Activated CD4-positive, alpha-beta T cell treated with anti-CD3 and anti-CD28 coated beads for 24 hours (primary cell): Measurements from ENCODE around the gene NT5DC4.

Source experiments
- DNase-seq, 2 donors: peaks; one replicate each; pipeline ENCODE4 v3.0.0-alpha.2; 2020; ENCODE audit warnings: low read depth in 2 of 2

Gene NT5DC4

DNA sequence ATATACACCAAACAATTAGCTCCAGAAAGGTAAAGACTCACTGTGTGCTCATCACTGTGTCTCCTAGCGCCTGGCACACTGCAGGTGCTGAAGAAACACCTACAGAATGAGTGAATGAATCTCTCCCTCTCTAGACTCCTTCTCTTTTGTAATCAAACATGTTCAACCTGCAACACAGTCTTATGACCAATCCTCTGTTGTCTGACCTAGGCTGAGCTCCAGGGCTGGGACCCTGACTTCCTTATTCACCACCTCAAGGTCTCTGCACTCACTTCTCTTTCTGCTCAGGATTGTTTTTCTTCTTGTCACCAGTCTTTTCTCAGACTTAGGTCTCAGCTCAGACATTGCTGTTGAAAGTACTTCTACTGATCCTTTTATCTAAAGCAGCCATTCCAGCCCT is 33.7 kb downstream of the NT5DC4 start:
- no peak for DNase-seq

DNA sequence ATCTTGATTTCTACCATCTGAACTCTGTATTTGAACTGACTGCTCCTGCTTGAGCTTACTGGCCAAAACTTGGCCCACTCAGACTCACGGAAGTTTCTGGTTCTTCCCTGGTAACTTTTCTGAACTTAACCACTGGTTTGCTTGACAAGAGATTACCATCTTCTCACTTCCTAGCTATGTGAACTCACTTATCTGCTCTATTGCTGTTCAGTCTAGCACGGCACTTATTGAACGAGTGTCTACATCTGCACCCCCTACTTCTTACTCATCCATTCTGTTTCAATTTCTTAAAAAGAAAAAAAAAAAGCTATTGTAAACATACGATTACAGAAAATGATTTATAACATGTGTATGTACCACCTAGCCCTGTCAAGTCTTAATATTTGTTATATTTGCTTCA is 34.6 kb downstream of the NT5DC4 start:
- DNase-seq, result no peak

GRCh38 chr2:112756207-112756606 is 35.4 kb downstream of the NT5DC4 start:
- DNase-seq, result no peak

DNA sequence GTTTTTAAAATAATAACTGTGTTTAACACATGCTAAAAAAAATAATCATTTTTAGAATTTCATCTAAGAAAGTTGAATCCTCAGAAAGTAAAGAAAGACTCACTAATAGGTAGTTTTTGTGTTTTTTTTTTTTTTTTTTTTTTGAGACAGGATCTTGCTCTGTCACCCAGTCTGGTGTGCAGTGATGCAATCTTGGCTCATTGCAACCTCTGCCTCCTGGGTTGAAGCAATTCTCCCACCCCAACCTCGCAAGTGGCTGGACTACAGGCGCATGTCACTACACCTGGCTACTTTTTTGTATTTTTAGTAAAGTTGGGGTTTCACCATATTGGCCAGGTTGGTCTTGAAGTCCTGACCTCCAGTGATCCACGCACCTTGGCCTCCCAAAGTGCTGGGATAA is 36.4 kb downstream of the NT5DC4 start:
- no peak for DNase-seq

GRCh38 chr2:112758711-112759110 is 37.9 kb downstream of the NT5DC4 start:
- no peak for DNase-seq

- DNase-seq, result no peak
Measured at GRCh38 chr2:112760149-112760548, 39.3 kb downstream of the NT5DC4 start.

DNA sequence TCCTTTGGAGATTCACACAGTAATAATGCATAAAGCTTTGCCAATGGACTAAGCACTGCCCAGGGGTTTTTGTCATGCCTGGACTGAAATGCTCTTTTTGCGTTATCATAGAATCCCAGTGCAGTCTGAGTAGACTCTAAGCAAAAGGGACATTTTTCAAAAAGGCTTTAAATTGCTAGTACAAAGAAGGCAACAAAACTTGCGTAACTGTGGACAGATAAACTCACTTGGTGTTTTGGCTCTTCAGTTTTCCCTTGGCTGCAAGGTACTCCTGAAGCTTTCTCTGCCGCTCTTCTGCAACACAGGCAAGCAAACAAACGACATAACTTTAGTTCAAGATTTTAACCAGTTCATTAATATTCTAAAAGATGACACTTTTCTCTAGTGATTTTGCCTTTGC is 41.5 kb downstream of the NT5DC4 start:
- DNase-seq, result no peak

- peak; percentile 92 to 93 for DNase-seq
Measured at GRCh38 chr2:112764071-112765044, 43.5 kb downstream of the NT5DC4 start, which contains the start of gene CKAP2L. Gene CKAP2L (minus strand): TSS chr2:112764609. CDS start chr2:112764598, 11 bp downstream.

DNA sequence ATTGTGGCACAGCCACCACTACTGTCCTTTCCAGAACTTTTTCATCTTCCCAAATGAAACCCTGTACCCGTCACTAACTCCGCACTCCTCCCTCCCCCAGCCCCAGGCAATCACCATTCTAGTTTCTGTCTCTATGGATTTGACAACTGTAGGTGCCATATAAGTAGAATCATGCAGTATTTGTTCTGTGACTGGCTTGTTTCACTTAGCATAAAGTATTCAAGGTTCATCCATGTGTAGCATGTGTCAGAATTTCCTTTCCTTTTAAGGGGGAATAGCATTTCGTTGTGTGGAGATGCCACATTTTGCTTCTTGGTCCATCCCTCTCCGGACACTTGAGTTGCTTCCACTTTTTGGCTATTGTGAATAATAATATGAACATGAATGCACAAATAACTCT is 44.4 kb downstream of the NT5DC4 start:
- no peak for DNase-seq

DNA sequence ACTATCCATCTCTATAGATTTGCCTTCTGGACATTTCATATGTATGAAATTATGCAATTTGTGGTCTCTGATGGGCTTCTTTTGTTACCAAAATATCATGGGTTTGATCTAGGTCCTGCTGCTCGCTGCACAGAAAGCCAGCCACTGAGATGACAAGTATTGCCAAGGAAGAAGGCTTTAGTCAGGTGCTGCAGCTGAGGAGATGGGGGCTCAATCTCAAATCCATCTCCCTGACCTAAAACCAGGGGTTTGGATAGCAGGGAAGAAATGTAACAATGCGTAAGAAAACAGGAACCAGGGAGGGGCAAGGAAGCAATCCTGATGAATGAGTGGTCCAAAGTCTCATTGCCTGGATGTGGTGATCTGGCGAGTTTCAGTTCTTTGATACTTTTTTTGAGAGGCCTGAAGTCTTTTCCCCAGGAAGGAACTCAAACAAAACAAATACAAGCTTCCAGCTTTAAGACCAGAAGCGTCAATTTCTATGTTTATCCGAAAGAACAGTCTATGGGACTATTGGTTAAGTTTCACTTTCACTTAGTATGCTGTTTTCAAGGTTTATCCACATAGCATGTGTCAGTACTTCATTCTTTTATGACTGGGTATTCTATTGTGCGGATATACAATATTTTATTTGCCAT is 47.0 kb downstream of the NT5DC4 start:
- no peak for DNase-seq

GRCh38 chr2:112768432-112768831 is 47.6 kb downstream of the NT5DC4 start:
- no peak for DNase-seq

GRCh38 chr2:112772322-112772721 is 51.5 kb downstream of the NT5DC4 start:
- no peak for DNase-seq

- DNase-seq, result no peak
Measured at GRCh38 chr2:112772911-112773475, 52.2 kb downstream of the NT5DC4 start.

- DNase-seq, result no peak
Measured at GRCh38 chr2:112773556-112773955, 52.7 kb downstream of the NT5DC4 start.

DNA sequence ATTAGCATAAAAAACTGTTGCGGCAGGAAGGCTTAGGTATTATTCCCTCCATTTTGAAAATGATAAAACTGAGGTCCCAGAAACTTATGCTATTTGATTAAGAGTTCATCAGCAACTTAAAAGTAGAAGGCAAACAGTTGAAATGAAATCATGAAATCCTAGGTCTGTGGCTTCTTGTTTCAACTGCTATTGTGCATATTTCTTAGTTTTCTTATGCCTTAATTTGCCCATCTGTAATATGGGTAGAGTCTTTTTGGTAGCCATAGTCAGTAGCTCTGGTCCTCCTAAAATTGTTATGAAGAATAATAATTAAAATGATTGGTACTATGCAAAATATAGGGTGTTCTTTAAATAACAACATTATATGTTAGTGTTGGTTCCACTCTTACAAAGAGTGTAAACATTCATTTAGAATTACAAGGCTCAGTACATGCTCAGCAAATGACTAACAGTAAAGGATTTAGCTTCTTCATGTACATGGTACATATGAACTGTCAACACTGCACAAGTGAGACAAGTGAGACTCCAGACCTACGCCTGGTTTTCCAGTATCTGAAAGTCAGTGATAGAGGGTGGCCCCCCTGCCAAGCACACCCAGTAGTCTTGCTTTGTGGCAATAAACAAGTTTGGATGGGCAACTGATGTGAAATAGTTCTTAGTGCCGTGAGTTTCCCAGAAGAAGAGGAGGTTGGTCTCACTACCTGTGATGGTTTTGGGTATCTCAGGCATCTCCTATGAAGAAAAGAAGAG is 53.9 kb downstream of the NT5DC4 start:
- no peak for DNase-seq

DNA sequence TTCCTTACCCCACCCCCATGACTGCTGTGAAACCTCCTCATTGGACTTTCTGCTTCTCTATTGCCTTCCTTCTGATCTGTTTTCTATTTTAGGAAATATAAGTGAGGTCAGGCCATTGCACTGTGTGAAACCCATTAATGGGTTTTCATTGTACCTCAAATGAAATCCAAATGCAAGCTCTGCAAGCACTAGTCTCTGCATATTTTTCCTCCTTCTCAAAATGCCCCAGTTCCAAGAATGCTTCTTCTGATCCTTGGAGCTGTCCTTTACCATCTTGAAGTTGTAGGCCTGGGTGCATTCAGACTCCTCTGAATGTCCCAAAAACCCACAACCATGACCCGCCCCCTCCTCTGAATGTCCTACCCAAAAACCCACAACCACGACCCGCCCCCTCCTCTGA is 55.3 kb downstream of the NT5DC4 start:
- DNase-seq, result no peak

- no peak for DNase-seq
Measured at GRCh38 chr2:112777036-112777435, 56.2 kb downstream of the NT5DC4 start.

- DNase-seq, result no peak
Measured at GRCh38 chr2:112779598-112779997, 58.8 kb downstream of the NT5DC4 start.

- no peak for DNase-seq
Measured at GRCh38 chr2:112782234-112782799, 61.5 kb downstream of the NT5DC4 start.

- no peak for DNase-seq
Measured at GRCh38 chr2:112783187-112783714, 62.4 kb downstream of the NT5DC4 start.
